HepG2 (cell line): ENCODE data around the gene FAM24A. TPM values are rescaled to one million over a fixed set of nuclear protein-coding genes. Genes with fewer than 3 reads are reported as not detected.
A peak's percentile ranks its signal among the peaks of the same experiment; 100 is the strongest.

Source experiments
- ATAC-seq: fragments of 200-7000 bp; cut with Tn5 transposase; 3 replicates; pipeline ENCODE4 v1.9.1; 2020; ENCODE audit warnings: mild to moderate bottlenecking, moderate library complexity
- BruUV-seq: library from RNA; stranded (reverse); fragments of 400-500 nt; replicated peaks from 2 replicates; lab custom pipeline; 2021; lab: Mats Ljungman, UMichigan
- CTCF ChIA-PET: fragments of 300-600 bp; formaldehyde crosslinking; extraction: SDS; loops from one replicate; lab custom pipeline; 2021; ENCODE audit warnings: low total read pairs, inconsistent platforms, low intra/inter-chr PET ratio; lab: Yijun Ruan, JAX
- POLR2A ChIA-PET: fragments of 350-600 bp; sonication (Branson Sonifier 250); formaldehyde crosslinking; loops from one replicate; lab custom pipeline; 2020; ENCODE audit warnings: antibody characterized with exemption, inconsistent platforms; lab: Yijun Ruan, JAX
- DNase-seq: peaks from one replicate; pipeline ENCODE4 v3.0.0-alpha.2; 2015; ENCODE audit warnings: low spot score
- FAIRE-seq: peaks from 3 replicates; lab custom pipeline; 2011; peaks lifted over from hg19 to GRCh38; lab: Jason Lieb, UNC
- H2AFZ ChIP-seq: one replicate; pipeline ENCODE4 v1.6.1; 2011; ENCODE audit warnings: low read length, inconsistent platforms
- H3K27ac ChIP-seq: fragments of 300-600 bp; 3 replicates; pipeline ENCODE4 v1.8.0; 2011; ENCODE audit warnings: mixed run types, mild to moderate bottlenecking, mixed read lengths, low read length, inconsistent platforms; ENCODE audit not compliant: insufficient read depth; ENCODE audit errors: extremely low read length
- H3K27me3 ChIP-seq, 2 experiments: fragments of 200-600 bp in 1 of 2; 2 replicates in 1 of 2; 3 replicates in 1 of 2; pipeline versions ENCODE4 v1.6.0 to v1.8.0; 2011; ENCODE audit warnings: low read length in 2 of 2, mild to moderate bottlenecking in 2 of 2, moderate library complexity in 2 of 2, inconsistent platforms in 1 of 2; ENCODE audit not compliant: insufficient read depth in 2 of 2, control insufficient read depth in 1 of 2
- H3K36me3 ChIP-seq, 2 experiments: fragments of 200-600 bp in 1 of 2; replicated peaks in 1 of 2; 2 replicates in 1 of 2; 3 replicates in 1 of 2; pipeline versions ENCODE4 v1.5.1 to v1.8.0; 2011; ENCODE audit warnings: low read length in 2 of 2, inconsistent platforms in 1 of 2; ENCODE audit not compliant: insufficient read depth in 2 of 2, control insufficient read depth in 1 of 2
- H3K4me1 ChIP-seq: 2 replicates; pipeline ENCODE4 v1.5.1; 2012; ENCODE audit warnings: low read length, inconsistent platforms; ENCODE audit not compliant: insufficient read depth
- H3K4me2 ChIP-seq: 2 replicates; pipeline ENCODE4 v1.6.0; 2011; ENCODE audit warnings: low read depth, low read length, inconsistent platforms
- H3K4me3 ChIP-seq, 3 experiments: fragments of 200-600 bp in 1 of 3; sonication (generic), shearing (Covaris generic) in 1 of 3; replicated peaks in 1 of 3; 2 replicates each; pipeline ENCODE4 v1.5.1; 2011 to 2016; ENCODE audit warnings: low read length in 3 of 3, inconsistent platforms in 2 of 3, low read depth in 2 of 3, mild to moderate bottlenecking in 2 of 3, control low read depth in 1 of 3, mixed read lengths in 1 of 3; ENCODE audit not compliant: insufficient read depth in 1 of 3
- H3K79me2 ChIP-seq: one replicate; pipeline ENCODE4 v1.6.1; 2011; ENCODE audit warnings: low read length, inconsistent platforms; ENCODE audit not compliant: insufficient read depth
- H3K9ac ChIP-seq: 2 replicates; pipeline ENCODE4 v1.6.0; 2011; ENCODE audit warnings: mild to moderate bottlenecking, low read depth, low read length, inconsistent platforms; ENCODE audit not compliant: insufficient read depth
- H3K9me3 ChIP-seq: 2 replicates; pipeline ENCODE4 v1.5.1; 2012; ENCODE audit warnings: mild to moderate bottlenecking, low read length
- H4K20me1 ChIP-seq: 2 replicates; pipeline ENCODE4 v1.6.0; 2011; ENCODE audit warnings: inconsistent platforms, mild to moderate bottlenecking, low read length, moderate library complexity; ENCODE audit not compliant: insufficient read depth
- ATF4 ChIP-seq, 2 experiments: fragments of 450-650 bp in 1 of 2; sonication (generic) in 1 of 2; formaldehyde crosslinking; IDR thresholded peaks; 2 replicates each; pipeline versions ENCODE4 v1.5.0 to v1.8.0; 2020 to 2022; ENCODE audit warnings: mild to moderate bottlenecking in 1 of 2, missing genetic modification reagents in 1 of 2
- FOSL1 ChIP-seq: sonication (generic); formaldehyde crosslinking; IDR thresholded peaks from 2 replicates; pipeline ENCODE4 v1.9.0; 2021; ENCODE audit warnings: missing genetic modification reagents, borderline replicate concordance
- GTF2F1 ChIP-seq: fragments of 150-350 bp; IDR thresholded peaks from 2 replicates; pipeline ENCODE4 v1.6.1; 2014; ENCODE audit warnings: low read length
- HNRNPL ChIP-seq: fragments of 200-400 bp; formaldehyde crosslinking; IDR thresholded peaks from 2 replicates; pipeline ENCODE4 v1.6.1; 2017; ENCODE audit warnings: mild to moderate bottlenecking, low read depth, low read length
- HOXA5 ChIP-seq: sonication (generic); formaldehyde crosslinking; IDR thresholded peaks from 2 replicates; pipeline ENCODE4 v1.4.0; 2020; ENCODE audit warnings: missing genetic modification reagents
- HOXA7 ChIP-seq: sonication (generic); formaldehyde crosslinking; IDR thresholded peaks from 2 replicates; pipeline ENCODE4 v1.8.1; 2022; ENCODE audit warnings: mild to moderate bottlenecking, missing genetic modification reagents, moderate library complexity
- IKZF1 ChIP-seq: fragments of 450-650 bp; IDR thresholded peaks from 2 replicates; pipeline ENCODE4 v1.7.1; 2016
- MAFF ChIP-seq: IDR thresholded peaks from 2 replicates; pipeline ENCODE4 v1.6.1; 2011; ENCODE audit warnings: low read depth, low read length, improper control_type of control experiment
- MTA3 ChIP-seq: sonication (generic); formaldehyde crosslinking; IDR thresholded peaks from 2 replicates; pipeline ENCODE4 v1.4.0; 2020; ENCODE audit warnings: missing genetic modification reagents
- MXD1 ChIP-seq: sonication (generic); formaldehyde crosslinking; IDR thresholded peaks from 2 replicates; pipeline ENCODE4 v1.4.0; 2020; ENCODE audit warnings: mild to moderate bottlenecking, missing genetic modification reagents
- NBN ChIP-seq: fragments of 450-650 bp; conservative IDR thresholded peaks from 2 replicates; pipeline ENCODE4 v1.6.1; 2017
- NCOA2 ChIP-seq: sonication (generic); formaldehyde crosslinking; IDR thresholded peaks from 2 replicates; pipeline ENCODE4 v1.8.0; 2022; ENCODE audit warnings: inconsistent platforms
- NR2F2 ChIP-seq: IDR thresholded peaks from 2 replicates; pipeline ENCODE4 v1.6.1; 2012; ENCODE audit warnings: low read depth, inconsistent platforms, borderline replicate concordance
- PATZ1 ChIP-seq: sonication (generic); formaldehyde crosslinking; IDR thresholded peaks from 2 replicates; pipeline ENCODE4 v1.4.0; 2020; ENCODE audit warnings: missing genetic modification reagents
- POLR2G ChIP-seq: fragments of 200-400 bp; formaldehyde crosslinking; IDR thresholded peaks from 2 replicates; pipeline ENCODE4 v1.6.1; 2018; ENCODE audit warnings: mild to moderate bottlenecking, low read depth, low read length, moderate library complexity
- REL ChIP-seq: sonication (generic); formaldehyde crosslinking; conservative IDR thresholded peaks from 2 replicates; pipeline ENCODE4 v1.8.0; 2022; ENCODE audit warnings: mild to moderate bottlenecking, missing genetic modification reagents, moderate library complexity
- SMC3 ChIP-seq: IDR thresholded peaks from 2 replicates; pipeline ENCODE4 v1.6.1; 2011; ENCODE audit warnings: low read length, improper control_type of control experiment
- YEATS4 ChIP-seq: sonication (generic); formaldehyde crosslinking; IDR thresholded peaks from 2 replicates; pipeline ENCODE4 v1.4.0; 2020; ENCODE audit warnings: missing genetic modification reagents, borderline replicate concordance
- ZBTB43 ChIP-seq: sonication (generic); formaldehyde crosslinking; conservative IDR thresholded peaks from 2 replicates; pipeline ENCODE4 v1.4.0; 2020; ENCODE audit warnings: missing genetic modification reagents
- ZBTB8A ChIP-seq: sonication (generic); formaldehyde crosslinking; IDR thresholded peaks from 2 replicates; pipeline ENCODE4 v1.4.0; 2020; ENCODE audit warnings: mild to moderate bottlenecking, low read depth, missing genetic modification reagents, borderline replicate concordance
- ZKSCAN8 ChIP-seq: IDR thresholded peaks from 2 replicates; pipeline ENCODE4 v1.6.1; 2016; ENCODE audit warnings: borderline replicate concordance, missing genetic modification reagents, missing compliant biosample characterization
- ZNF317 ChIP-seq: sonication (generic); formaldehyde crosslinking; IDR thresholded peaks from 2 replicates; pipeline ENCODE4 v1.5.0; 2020; ENCODE audit warnings: mild to moderate bottlenecking, missing genetic modification reagents
- ZNF598 ChIP-seq: sonication (generic); formaldehyde crosslinking; IDR thresholded peaks from 2 replicates; pipeline ENCODE4 v1.5.1; 2020; ENCODE audit warnings: mild to moderate bottlenecking, missing genetic modification reagents, borderline replicate concordance
- ZNF678 ChIP-seq: sonication (generic); formaldehyde crosslinking; IDR thresholded peaks from 2 replicates; pipeline ENCODE4 v1.4.0; 2020; ENCODE audit warnings: mild to moderate bottlenecking, missing genetic modification reagents
- WGBS: methylation state at CpG from one replicate; pipeline ENCODE4 v1.1.6; 2017; ENCODE audit warnings: low lambda C conversion rate; 5-methylcytosine and 5-hydroxymethylcytosine counted together
- in situ Hi-C: cut with HindIII; loops from 2 replicates; pipeline ENCODE4 v1.10.0; 2017; ENCODE audit warnings: low pct_unique_long_range_greater_than_20kb; ENCODE audit not compliant: extremely low pct_ligation_motif_present
- intact Hi-C: fragments of 100-400 bp; cut with micrococcal nuclease; formaldehyde crosslinking; loops from one replicate; pipeline ENCODE4 v1.10.0; 2022; ENCODE audit not compliant: unreplicated experiment
- polyA plus RNA-seq, 8 experiments: library from polyadenylated mRNA; depleted of rRNA in 3 of 8; stranded (reverse) in 7 of 8; unstranded in 1 of 8; fragments of >200 nt; fragmentation: Illumina TruSeq in 4 of 8; extraction: Trizol in 4 of 8; gene quantifications; 2 replicates each; pipeline versions ENCODE4 v1.2.1 to v1.2.3, GENCODE V29; 2011 to 2016; ENCODE audit warnings: low read depth in 4 of 8, missing spikeins in 1 of 8, mixed read lengths in 1 of 8; ENCODE audit not compliant: insufficient read depth in 1 of 8
- total RNA-seq, 5 experiments: library from RNA; depleted of rRNA; stranded (reverse); fragments of >200 nt; fragmentation: Illumina TruSeq; extraction: Trizol; gene quantifications; 2 replicates each; pipeline ENCODE4 v1.2.3, GENCODE V29; 2016; ENCODE audit warnings: low read depth in 1 of 5

The FAM24A gene
- total and polyA plus RNA-seq, 2 of the 13 experiments (the other 11 are each of a cell fraction or from before 2014, with no cell fraction given) = not detected

GRCh38 chr10:122954731-122955050, 44.3 kb downstream of the FAM24A start:
- H3K27me3 ChIP-seq = no peaks in the 10 kb centered on the region; a peak in 1 of 5 replicates
- H3K36me3 ChIP-seq = no peaks in the 10 kb centered on the region
- H3K9me3 ChIP-seq = no peaks in the 10 kb centered on the region
- 95% methylated on average over 13 of the region's 13 CpGs for WGBS
- H2AFZ ChIP-seq = peak overlapping the region; percentile 62
- peak overlapping the region; percentile 46 for H3K4me2 ChIP-seq
- H3K4me1 ChIP-seq = peaks cover 48% of the 10 kb centered on the region
- FAIRE-seq (no peak), DNase-seq (no peak), ATAC-seq (no peak)
- peaks cover 7% of the 10 kb centered on the region for H3K79me2 ChIP-seq
- in situ Hi-C loops = no loop called here
- ChIA-PET POLR2A (interaction anchor here (1.4 kb wide), 3 partner anchors 26 to 66 kb away, joined by 3 to 10 read pairs (median 5); partner anchors contain the start of genes ACADSB, IKZF5 and PSTK), CTCF (no interaction called here)
- 0 out of 6 replicates have a peak overlapping the region, but pooled peaks of 1 of the 3 experiments have one; percentile 79 for H3K4me3 ChIP-seq
- H3K9ac ChIP-seq = no peak overlapping the region
- intact Hi-C loops = no loop called here
- H3K27ac ChIP-seq = no peak overlapping the region
- H4K20me1 ChIP-seq = no peaks in the 10 kb centered on the region
- TSS peak; percentile 62 for BruUV-seq
- TF ChIP-seq YEATS4 (no peak), FOSL1 (CRISPR knock-in tag) (no peak), GTF2F1 (no peak), ZKSCAN8 (no peak), ZBTB8A (CRISPR knock-in tag) (no peak), REL (CRISPR knock-in tag) (no peak), ATF4 (CRISPR knock-in tag; IDR thresholded peaks at IDR 0.05) (no peak), HOXA7 (no peak), ZNF317 (no peak), SMC3 (no peak), HOXA5 (CRISPR knock-in tag) (no peak), ZBTB43 (CRISPR knock-in tag) (no peak), NBN (no peak), MAFF (no peak), ZNF678 (CRISPR knock-in tag) (no peak), IKZF1 (no peak), HNRNPL (no peak), PATZ1 (CRISPR knock-in tag) (no peak), MXD1 (no peak), NCOA2 (CRISPR knock-in tag) (no peak), MTA3 (CRISPR knock-in tag) (no peak), ZNF598 (CRISPR knock-in tag) (peak; percentile 1; the same call in 1 of the 2 replicates), POLR2G (no peak), NR2F2 (no peak)
